HG03060 (cell line): ENCODE results near the gene UGCG.
A peak's percentile ranks its signal among the peaks of the same experiment; 100 is the strongest.
"Not testable (repeated sequence)": the region's sequence is repeated elsewhere in the genome, so short reads cannot be mapped to it uniquely, and the experiment has no call there.

ENCODE experiments used
- ATAC-seq: cut with Tn5 transposase; IDR thresholded peaks from one replicate; pipeline ENCODE4 v1.9.1; 2021; ENCODE audit warnings: low read depth, moderate number of reproducible peaks; ENCODE audit not compliant: unreplicated experiment

The UGCG gene

GRCh38 chr9:111948109-111948508 lies 51.5 kb downstream of the UGCG start:
- ATAC-seq: not testable (repeated sequence)

- ATAC-seq: no peak
These were observed 52.3 kb downstream of the UGCG start for GRCh38 chr9:111948951-111949350.

GRCh38 chr9:111949919-111950318 lies 53.3 kb downstream of the UGCG start:
- ATAC-seq: no peak

- ATAC-seq: no peak
These were observed 55.9 kb downstream of the UGCG start for GRCh38 chr9:111952559-111952958.

- ATAC-seq: no peak
These were observed 56.8 kb downstream of the UGCG start for GRCh38 chr9:111953444-111953843.

- no peak for ATAC-seq
These were observed 58.4 kb downstream of the UGCG start for GRCh38 chr9:111955048-111955447.

- no peak for ATAC-seq
These were observed 61.4 kb downstream of the UGCG start for GRCh38 chr9:111957856-111958631.

- ATAC-seq: no peak
These were observed 63.1 kb downstream of the UGCG start for GRCh38 chr9:111959468-111960359.

- ATAC-seq: not testable (repeated sequence)
These were observed 63.9 kb downstream of the UGCG start for GRCh38 chr9:111960485-111960884.

- no peak for ATAC-seq
These were observed 64.4 kb downstream of the UGCG start for GRCh38 chr9:111961009-111961408.

- ATAC-seq: no peak
These were observed 65.0 kb downstream of the UGCG start for GRCh38 chr9:111961575-111961974.

- no peak for ATAC-seq
These were observed 65.4 kb downstream of the UGCG start for GRCh38 chr9:111962021-111962420.

- ATAC-seq: no peak
These were observed 67.4 kb downstream of the UGCG start for GRCh38 chr9:111963995-111964394.

- peak; percentile 63 for ATAC-seq
These were observed 69.0 kb downstream of the UGCG start for GRCh38 chr9:111965566-111966019.

- no peak for ATAC-seq
These were observed 69.6 kb downstream of the UGCG start for GRCh38 chr9:111966124-111966723.

- ATAC-seq: no peak
These were observed 70.3 kb downstream of the UGCG start for GRCh38 chr9:111966861-111967291.

GRCh38 chr9:111967621-111968020 lies 71.0 kb downstream of the UGCG start:
- ATAC-seq: no peak

GRCh38 chr9:111969061-111969460 lies 72.4 kb downstream of the UGCG start:
- ATAC-seq: no peak

- no peak for ATAC-seq
These were observed 73.0 kb downstream of the UGCG start for GRCh38 chr9:111969622-111970021.

GRCh38 chr9:111970827-111971226 lies 74.2 kb downstream of the UGCG start:
- ATAC-seq: no peak

- no peak for ATAC-seq
These were observed 77.6 kb downstream of the UGCG start for GRCh38 chr9:111974092-111974681.
